ENCODE results near the gene TCF4.

The TCF4 gene

DNA sequence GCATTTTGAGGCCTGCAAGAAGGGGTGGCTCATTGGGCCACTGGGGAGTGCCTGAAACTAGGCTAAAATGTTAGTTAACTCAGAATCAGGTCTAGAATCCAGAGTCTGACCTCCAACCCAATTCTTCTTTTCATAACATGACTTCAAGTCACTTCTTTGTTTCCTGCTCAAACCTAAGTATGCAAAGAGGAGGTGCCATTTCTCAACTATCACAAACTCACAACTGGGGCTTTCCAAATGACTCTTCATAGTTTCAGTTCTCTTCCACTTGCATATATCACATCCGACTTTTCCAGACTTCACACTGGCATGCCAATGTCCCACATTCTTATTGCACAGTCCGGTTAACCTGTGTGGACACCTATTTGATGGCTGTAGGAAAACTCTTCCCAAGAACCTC is 211.6 kb downstream of the TCF4 start:
- no peak for DNase-seq

GRCh38 chr18:55375930-55376329 is 212.1 kb downstream of the TCF4 start:
- DNase-seq: no peak

- no peak for DNase-seq
These were observed 213.3 kb downstream of the TCF4 start for GRCh38 chr18:55374741-55375140.

DNA sequence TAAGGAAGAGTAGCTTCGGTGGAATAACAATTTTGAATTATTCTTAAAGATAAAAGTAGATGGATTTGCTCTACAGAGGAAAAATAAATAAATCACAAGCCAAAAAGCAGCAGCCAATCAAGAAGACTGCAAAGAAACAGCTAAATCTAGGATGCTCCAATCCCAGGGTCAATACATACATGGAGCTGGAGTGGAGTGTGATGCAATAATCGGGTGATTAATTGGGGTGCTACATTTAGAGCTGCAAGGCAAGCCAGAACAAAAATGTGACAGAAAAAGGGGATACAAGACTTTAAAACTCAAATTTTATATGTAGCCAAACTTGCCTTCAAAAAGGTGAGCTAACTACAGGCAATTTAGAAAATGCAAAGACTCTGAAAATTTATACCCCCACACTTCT is 215.8 kb downstream of the TCF4 start:
- no peak for DNase-seq

GRCh38 chr18:55370936-55371335 is 217.1 kb downstream of the TCF4 start:
- no peak for DNase-seq

- no peak for DNase-seq
These were observed 218.6 kb downstream of the TCF4 start for GRCh38 chr18:55369346-55369745.

DNA sequence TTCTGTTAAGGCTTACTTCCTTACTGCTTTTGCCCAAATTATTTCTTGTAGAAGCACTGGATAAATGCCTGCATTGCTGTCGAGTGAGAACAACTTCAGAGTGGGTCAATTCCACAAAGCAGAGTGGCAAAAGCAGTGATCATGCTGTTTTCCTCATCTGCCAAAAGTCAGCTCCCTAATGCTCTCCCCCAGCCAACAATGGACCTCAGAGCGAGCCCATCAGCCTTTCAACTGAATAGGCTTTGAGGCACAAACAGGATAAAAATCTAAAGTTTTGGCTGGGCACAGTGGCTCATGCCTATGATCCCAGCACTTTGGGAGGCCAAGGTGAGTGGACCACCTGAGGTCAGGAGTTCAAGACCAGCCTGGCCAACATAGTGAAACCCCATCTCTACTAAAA is 222.7 kb downstream of the TCF4 start:
- DNase-seq: no peak

DNA sequence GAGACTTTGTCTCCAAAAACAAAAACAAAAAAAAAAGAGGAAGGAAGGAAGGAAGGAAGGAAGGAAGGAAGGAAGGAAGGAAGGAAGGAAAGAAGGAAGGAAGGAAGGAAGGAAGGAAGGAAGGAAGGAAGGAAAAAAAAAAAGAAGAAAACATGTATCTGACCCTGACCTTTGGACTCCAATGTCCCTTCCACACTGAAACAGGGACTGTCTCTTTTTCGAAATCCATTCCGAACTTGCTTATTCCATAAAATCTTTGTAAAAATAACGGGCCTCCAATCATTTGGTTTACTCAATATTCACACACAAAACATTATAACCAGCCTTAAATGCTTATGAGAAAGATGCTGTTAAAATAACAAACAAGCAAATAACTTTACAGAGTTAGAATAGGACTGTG is 225.7 kb downstream of the TCF4 start:
- DNase-seq: no peak

DNA sequence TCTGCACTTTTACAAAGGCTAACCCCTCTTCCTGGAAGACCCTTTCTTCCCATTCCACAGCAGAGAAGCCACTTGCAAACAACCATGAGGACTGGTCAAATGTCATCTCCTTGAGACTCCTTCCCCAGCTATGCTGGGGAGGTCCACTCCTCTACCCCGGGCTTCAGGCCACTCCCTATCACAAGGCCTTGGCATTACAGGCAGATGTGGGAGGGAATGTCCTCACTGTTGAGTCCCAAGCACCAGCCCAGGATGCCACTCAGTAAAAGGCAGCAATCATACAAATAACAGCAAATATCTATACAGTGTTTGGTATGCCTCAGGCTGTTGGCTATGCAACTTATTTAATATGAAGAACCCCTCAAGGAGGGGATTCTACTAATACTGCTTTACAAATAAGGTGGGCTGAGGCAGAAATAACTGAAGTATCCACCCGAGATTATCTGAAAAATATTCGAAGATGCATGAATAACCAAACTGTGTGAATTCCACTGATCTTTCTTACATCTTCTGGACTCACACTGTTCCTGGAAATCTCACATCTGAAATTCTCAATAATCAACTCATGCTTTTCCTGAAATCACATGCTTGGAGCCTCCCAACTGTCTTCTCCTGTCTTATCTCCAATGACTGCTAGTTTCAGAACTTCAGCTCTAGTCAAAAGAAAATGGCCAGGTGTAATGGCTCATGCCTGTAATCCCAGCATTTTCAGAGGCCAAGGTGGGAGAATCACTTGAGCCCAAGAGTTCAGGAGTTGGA is 226.3 kb downstream of the TCF4 start:
- no peak for DNase-seq

- no peak for DNase-seq
These were observed 227.9 kb downstream of the TCF4 start for GRCh38 chr18:55360061-55360460.

- no peak for DNase-seq
These were observed 231.2 kb downstream of the TCF4 start for GRCh38 chr18:55356815-55357214.

- no peak for DNase-seq
These were observed 232.8 kb downstream of the TCF4 start for GRCh38 chr18:55355223-55355622.

DNA sequence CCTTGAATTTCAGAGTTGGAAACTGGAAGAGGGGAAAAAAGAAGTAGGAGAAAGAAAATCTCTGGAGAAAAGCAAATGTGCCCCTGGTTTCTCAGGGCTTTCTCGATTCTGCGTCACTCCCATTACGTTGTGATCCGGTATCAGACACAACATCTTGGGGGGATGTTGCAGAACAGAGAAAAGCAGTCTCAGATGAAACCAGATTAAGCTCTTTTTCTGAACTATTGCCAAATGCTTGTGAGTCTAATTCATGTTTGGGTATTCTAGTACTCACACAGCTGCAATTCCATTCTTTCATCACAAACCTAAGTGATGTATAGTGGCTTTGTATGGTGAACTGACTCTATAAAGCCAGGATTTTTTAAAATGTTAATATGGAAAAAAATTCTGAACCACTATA is 233.2 kb downstream of the TCF4 start:
- DNase-seq: no peak

GRCh38 chr18:55353806-55354205 is 234.2 kb downstream of the TCF4 start:
- DNase-seq: no peak

GRCh38 chr18:55353391-55353790 is 234.6 kb downstream of the TCF4 start:
- no peak for DNase-seq

GRCh38 chr18:55351980-55352714 is 235.8 kb downstream of the TCF4 start:
- no peak for DNase-seq

GRCh38 chr18:55351241-55351691 is 236.7 kb downstream of the TCF4 start:
- no peak for DNase-seq

- no peak for DNase-seq
These were observed 238.3 kb downstream of the TCF4 start for GRCh38 chr18:55349685-55350084.

GRCh38 chr18:55346961-55347740 is 240.8 kb downstream of the TCF4 start:
- DNase-seq: no peak

DNA sequence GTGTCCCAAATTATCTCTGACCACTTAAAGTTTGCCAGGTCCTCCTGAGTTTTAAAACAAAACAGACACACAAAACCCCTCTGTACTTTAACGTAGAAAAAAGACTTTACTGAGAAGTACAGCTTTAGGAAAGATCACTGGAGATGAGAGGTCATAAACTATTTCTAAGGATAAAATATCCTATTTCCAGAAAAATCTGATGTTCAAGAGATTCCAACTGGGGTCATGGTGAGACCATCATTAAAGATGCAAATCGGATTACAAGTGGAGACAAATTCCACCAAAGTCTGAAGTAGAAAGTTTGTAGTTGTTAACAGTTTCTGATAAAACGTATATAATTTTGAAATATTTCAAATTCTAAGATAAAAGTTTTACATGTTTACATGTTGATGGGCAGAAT is 241.6 kb downstream of the TCF4 start:
- no peak for DNase-seq

GRCh38 chr18:55345103-55345950 is 242.7 kb downstream of the TCF4 start:
- DNase-seq: no peak

- DNase-seq: peak in 1 of 2 experiments; percentile 26
These were observed 244.5 kb downstream of the TCF4 start for GRCh38 chr18:55343396-55344073.

Measured in NCI-H2081 (cell line).